GM18520 (cell line): Measurements from ENCODE around the gene FLNB.

Experiments
- ATAC-seq: cut with Tn5 transposase; IDR thresholded peaks from one replicate; pipeline ENCODE4 v1.9.1; 2021; ENCODE audit not compliant: unreplicated experiment

Gene FLNB

GRCh38 chr3:58158442-58159153 lies 150.4 kb downstream of the FLNB start:
- no peak for ATAC-seq

GRCh38 chr3:58160399-58160798 lies 152.2 kb downstream of the FLNB start:
- ATAC-seq = no peak

GRCh38 chr3:58161435-58162398 lies 153.5 kb downstream of the FLNB start:
- ATAC-seq = no peak

GRCh38 chr3:58163234-58163633 lies 155.0 kb downstream of the FLNB start:
- ATAC-seq = no peak

DNA sequence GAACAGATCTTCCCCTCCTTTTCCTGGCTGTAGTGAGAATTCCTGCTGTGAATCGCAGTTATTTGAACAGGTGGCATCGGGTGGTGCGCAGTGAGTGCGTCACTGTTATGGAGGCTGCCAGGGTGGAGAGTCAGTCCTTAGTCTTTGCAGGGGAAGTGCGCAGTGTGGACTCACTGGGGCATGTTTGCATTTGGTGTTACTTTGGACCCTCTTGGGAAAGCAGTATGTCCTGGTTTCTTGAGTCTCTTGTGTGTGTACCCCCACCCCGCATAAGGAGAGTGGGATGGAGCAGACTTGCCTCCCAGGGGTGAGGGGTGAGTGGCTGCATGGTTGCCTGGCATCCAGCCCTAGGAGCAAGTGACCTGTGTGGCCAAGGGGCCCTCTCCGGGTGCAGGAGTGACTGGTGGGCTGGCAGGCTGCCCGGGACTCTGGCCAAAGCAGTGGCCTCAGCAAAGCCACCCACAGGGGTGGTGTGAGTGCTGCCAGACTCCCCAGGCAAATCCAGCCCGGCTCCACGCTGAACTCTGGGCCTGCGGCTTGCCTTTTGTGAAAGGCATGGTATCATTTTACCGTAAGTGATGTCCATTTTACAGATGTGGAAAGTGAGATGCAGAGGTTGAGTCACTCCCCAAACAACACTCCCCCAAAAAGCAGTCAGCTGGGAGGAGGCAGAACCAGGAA lies 156.1 kb downstream of the FLNB start:
- no peak for ATAC-seq

DNA sequence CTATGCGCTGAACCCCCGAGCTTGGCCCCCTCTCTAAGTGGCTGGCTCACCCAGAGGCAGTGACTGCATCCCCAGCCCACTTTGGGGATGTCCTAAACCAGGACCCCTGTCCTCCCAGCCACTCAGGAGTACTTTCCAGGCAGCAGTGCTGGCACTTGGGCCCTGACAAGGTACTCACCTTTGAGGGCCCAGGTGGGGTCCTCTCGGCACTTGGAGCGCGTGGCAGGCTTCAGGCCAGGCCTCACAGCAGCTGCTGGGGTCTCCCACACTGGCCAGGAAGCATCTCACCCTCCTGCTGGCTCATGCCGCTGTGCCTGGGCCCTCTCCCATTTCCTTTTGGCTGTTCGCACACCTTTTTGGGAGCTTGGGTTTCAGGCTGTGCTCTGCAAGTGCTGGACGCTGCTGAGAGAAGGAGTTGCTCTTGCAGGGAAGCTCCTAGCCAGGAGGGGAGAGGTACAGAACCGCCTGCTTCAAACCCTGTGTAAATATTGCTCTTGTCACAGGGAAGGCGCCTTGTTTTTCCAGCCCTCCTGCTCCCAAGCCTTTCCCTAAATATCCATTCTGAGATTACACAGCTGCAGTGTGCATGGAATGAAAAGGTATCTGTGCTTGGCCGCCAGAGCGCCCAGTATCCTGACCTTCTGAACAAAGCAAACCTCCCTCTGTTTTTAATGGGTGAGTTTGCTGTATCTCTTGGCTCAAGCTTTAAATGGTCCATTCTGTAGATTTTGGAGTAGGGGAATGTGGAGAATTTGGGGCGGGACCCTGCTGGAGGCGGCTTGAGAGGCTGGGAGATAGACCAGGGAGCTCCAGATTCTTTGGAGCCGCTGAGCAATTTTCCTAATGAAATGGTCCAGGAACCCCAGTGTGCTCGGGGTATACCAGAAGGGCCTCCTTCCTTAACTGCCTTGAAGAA lies 156.9 kb downstream of the FLNB start:
- ATAC-seq = no peak

- ATAC-seq = no peak
Measured at GRCh38 chr3:58167431-58168351, 159.5 kb downstream of the FLNB start.

DNA sequence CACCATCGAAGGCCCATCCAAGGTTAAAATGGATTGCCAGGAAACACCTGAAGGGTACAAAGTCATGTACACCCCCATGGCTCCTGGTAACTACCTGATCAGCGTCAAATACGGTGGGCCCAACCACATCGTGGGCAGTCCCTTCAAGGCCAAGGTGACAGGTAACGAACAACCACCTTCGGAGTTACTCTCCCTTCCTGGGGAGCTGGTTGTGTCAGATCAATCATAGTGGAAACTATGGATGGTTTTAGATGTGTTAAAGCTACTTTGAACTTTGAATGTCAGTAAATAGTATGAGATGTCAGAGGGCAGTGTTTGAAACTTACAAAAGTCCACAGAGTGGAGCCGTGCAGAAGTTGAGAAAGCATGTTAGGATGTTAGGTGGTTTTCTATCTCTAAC lies 160.3 kb downstream of the FLNB start:
- no peak for ATAC-seq

GRCh38 chr3:58169371-58169770 lies 161.1 kb downstream of the FLNB start:
- no peak for ATAC-seq

DNA sequence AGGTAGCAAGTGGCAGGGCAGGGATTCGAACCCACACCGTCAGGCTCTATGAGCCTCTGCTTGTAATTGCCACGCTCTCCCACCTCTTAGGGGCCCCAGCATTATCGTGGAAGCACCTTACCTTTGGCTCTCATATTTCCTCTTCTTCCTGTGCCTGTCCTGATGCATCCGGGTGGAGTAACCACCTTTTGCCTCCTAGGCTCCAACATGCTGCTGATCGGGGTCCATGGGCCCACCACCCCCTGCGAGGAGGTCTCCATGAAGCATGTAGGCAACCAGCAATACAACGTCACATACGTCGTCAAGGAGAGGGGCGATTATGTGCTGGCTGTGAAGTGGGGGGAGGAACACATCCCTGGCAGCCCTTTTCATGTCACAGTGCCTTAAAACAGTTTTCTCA lies 162.2 kb downstream of the FLNB start:
- ATAC-seq = no peak

- no peak for ATAC-seq
Measured at GRCh38 chr3:58171126-58171525, 162.9 kb downstream of the FLNB start.

GRCh38 chr3:58173029-58173668 lies 164.9 kb downstream of the FLNB start:
- no peak for ATAC-seq

DNA sequence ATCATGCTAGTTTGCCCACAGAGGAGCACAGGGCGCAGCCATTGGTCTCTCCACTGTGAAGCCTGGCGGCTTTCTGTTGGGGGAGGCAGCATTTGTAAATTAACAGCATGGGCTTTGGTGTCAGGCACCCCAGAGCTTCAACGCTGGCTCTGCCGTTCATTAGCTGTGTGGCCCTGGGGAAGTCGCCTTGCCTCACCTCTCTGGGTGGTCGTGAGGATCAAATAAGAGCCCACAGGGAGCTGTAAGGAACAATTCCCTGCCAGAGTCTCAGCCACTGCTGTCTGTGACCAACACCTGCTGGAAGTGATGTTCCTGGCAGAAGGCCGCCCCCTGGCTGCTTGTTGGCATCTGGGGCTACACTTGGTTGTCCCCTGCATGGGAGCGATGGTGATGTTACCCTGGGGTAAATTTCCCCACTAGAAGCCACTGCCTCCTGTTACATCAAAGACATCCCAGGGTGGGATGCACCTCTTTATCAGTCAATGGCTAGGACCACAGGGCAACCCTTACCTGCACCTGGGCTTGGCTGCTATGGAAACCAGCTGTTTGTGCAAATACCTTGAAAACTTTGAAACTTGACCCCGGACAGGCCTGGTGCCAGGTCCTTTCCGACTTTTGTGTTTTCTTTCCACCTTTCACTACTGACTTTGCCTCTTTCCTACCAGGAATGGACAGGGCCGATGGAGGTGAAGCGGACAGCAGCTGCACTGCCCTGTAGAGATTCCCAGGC lies 165.6 kb downstream of the FLNB start:
- ATAC-seq = no peak

DNA sequence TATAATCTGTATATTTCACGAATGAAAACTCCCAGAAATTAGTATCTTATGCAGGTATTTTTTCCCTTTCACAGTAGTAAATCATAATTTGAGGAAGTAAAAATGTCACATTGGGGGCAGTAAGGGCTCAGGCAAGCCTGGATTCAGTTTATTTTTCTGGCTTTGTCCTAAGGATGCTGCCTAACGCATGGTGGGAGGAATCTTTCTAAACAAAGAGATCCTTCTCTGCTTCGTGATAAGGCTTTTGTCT lies 166.9 kb downstream of the FLNB start:
- ATAC-seq = no peak

DNA sequence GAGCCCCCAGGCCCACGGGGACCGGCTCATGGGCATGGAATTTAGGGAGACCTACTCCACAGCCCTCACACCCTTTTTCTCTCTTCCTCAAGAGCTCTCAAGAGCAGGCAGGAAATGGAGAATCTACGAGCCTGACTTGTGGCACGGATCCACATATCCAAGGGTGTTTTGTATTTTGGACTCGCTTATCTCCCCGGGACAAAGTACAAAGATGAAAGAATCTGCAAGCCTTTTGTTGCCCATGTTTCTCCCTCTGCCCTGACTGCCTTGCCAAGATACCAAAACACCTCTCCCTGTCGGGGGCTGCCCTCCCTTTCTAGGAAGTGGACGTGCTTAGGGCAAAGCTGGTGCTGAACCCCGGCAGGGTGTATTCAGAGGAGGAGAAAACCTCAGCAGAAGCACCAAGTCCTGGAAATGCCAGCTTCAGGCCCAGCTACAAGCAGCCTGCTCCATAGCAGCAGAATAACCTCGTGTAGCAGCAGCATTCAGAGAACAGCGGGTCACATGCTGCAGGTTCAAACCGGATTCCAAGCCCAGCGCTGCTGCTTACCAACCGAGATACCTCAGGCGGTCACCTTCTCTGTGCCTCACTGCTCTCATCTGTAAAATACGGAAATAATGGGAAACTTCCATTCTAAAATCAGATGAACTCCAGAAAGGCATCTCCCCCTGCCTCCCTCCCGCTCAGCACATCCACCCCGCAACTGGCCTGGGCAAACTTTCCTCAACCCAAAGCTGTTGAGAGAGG lies 167.4 kb downstream of the FLNB start:
- ATAC-seq = no peak

DNA sequence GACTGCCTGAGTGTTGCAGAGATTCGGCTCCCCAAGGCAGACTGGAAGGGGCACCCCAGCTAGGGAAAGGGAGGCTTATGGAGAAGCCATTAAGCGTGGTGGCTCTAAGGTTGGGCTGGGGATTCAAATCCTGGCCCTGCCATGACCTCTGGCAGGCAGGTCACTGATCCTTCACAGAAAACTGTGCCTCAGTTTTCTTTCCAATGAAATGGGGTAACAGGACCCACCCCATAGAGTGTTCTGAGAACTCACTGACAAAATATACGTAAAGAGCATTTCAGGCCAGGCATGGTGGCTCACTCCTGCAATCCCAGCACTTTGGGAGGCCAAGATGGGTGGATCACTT lies 167.9 kb downstream of the FLNB start:
- no peak for ATAC-seq

DNA sequence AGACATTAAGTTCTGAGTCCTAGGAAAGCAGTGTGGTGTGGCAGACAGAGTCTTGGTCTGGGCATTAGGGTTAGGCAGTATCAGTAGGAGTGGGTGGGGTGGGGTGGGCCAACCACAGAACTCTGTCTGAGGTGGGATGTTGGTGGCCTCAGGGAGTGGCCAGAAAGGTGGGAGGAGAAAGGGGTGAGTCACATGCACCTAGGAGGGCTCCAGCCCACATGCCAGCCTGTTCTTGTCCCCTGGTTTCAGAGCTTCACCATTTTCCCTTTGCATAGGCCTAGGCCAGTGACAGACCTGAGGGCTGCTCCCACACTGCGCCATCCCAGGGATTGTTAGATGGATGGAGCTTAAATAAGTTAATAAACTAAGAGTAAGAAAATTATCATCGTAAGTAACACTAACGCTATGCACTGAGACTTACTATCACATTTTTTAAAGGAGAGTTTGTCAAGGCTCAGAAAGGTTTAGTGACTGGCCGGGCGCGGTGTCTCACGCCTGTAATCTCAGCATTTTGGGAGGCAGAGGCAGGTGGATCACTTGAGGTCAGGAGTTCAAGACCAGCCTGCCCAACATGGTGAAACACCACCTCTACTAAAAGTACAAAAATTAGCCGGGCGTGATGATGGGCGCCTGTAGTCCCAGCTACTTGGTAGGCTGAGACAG lies 168.7 kb downstream of the FLNB start:
- no peak for ATAC-seq
